CD1c-positive myeloid dendritic cell (primary cell): ENCODE data around the gene KDM3A.

Experiments
- DNase-seq: peaks from one replicate; pipeline ENCODE4 v3.0.0-alpha.2; 2016; ENCODE audit errors: extremely low spot score

The KDM3A gene

GRCh38 chr2:86513948-86514660 lies 72.9 kb downstream of the KDM3A start:
- no peak for DNase-seq

- peak; percentile 5 for DNase-seq
Observed at GRCh38 chr2:86518481-86518880, 77.3 kb downstream of the KDM3A start.

- no peak for DNase-seq
Observed at GRCh38 chr2:86519349-86519748, 78.2 kb downstream of the KDM3A start.

- no peak for DNase-seq
Observed at GRCh38 chr2:86520153-86520552, 79.0 kb downstream of the KDM3A start.

- DNase-seq = no peak
Observed at GRCh38 chr2:86521922-86522321, 80.8 kb downstream of the KDM3A start.

GRCh38 chr2:86522711-86523110 lies 81.5 kb downstream of the KDM3A start:
- no peak for DNase-seq

- no peak for DNase-seq
Observed at GRCh38 chr2:86523491-86523890, 82.3 kb downstream of the KDM3A start.

GRCh38 chr2:86525421-86526340 lies 84.5 kb downstream of the KDM3A start:
- DNase-seq = no peak

GRCh38 chr2:86533589-86533988 lies 92.4 kb downstream of the KDM3A start:
- DNase-seq = no peak

- DNase-seq = no peak
Observed at GRCh38 chr2:86541334-86541733, 100.2 kb downstream of the KDM3A start.
